ENCODE measurements around the gene SORCS2. TPM values are rescaled to one million over a fixed set of nuclear protein-coding genes. Genes with fewer than 3 reads are reported as not detected.

The SORCS2 gene
- total and polyA plus RNA-seq, 12 donors, result 0.25 to 5.4 (median 2.2) TPM

DNA sequence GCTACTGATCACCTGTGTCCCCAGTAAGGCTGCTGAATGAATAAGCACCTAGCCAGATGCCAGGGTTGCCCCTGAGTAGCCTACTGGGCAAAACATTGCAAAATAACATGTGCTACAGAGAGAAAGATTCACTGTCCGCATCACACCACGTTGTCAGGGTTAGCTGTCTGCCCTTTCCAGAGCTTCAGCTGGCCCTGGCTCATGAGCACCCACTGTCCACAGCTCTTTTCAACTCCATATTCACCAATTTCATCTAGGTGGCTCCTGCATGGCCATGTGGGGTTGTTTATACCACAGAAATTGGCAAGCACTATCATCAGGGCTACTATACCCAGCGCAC is 470.1 kb downstream of the SORCS2 start:
- H3K4me3 ChIP-seq, result no peak overlapping the region
- TF ChIP-seq, protein P1, sequence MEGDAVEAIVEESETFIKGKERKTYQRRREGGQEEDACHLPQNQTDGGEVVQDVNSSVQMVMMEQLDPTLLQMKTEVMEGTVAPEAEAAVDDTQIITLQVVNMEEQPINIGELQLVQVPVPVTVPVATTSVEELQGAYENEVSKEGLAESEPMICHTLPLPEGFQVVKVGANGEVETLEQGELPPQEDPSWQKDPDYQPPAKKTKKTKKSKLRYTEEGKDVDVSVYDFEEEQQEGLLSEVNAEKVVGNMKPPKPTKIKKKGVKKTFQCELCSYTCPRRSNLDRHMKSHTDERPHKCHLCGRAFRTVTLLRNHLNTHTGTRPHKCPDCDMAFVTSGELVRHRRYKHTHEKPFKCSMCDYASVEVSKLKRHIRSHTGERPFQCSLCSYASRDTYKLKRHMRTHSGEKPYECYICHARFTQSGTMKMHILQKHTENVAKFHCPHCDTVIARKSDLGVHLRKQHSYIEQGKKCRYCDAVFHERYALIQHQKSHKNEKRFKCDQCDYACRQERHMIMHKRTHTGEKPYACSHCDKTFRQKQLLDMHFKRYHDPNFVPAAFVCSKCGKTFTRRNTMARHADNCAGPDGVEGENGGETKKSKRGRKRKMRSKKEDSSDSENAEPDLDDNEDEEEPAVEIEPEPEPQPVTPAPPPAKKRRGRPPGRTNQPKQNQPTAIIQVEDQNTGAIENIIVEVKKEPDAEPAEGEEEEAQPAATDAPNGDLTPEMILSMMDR (IDR thresholded peaks at IDR 0.05), result no peak
- 94 to 95% methylated on average over 3 of the region's 3 CpGs for WGBS, 2 donors
- peaks cover 0 to 8% (median 0%) of the 10 kb centered on the region in 7 donors for H3K27me3 ChIP-seq
- ATAC-seq, result no peak
- H3K36me3 ChIP-seq, result no peaks in the 10 kb centered on the region
- H3K4me1 ChIP-seq, result no peaks in the 10 kb centered on the region
- no peaks in the 10 kb centered on the region for H3K9me3 ChIP-seq
- H3K27ac ChIP-seq, result no peak overlapping the region
- intact Hi-C loops (cut with DNase I), result no loop called here
- DNase-seq, result no peak

GRCh38 chr4:7663075-7663541 is 470.8 kb downstream of the SORCS2 start:
- DNase-seq, result no peak
- intact Hi-C loops (cut with DNase I), result no loop called here
- WGBS, 2 donors, result 59 to 66% methylated on average over 2 of the region's 2 CpGs

GRCh38 chr4:7664106-7664505 is 471.8 kb downstream of the SORCS2 start:
- intact Hi-C loops (cut with DNase I), result no loop called here
- Histone ChIP-seq H3K36me3 (no peaks in the 10 kb centered on the region), H3K9me3 (no peaks in the 10 kb centered on the region), H3K4me1 (no peaks in the 10 kb centered on the region), H3K4me3 (no peak overlapping the region), H3K27ac (no peak overlapping the region), H3K27me3 (peaks cover 0 to 8% (median 0%) of the 10 kb centered on the region in 7 donors)
- TF ChIP-seq, protein P1 (IDR thresholded peaks at IDR 0.05), result no peak
- ATAC-seq, result no peak
- 89 to 92% methylated on average over 20 of the region's 20 CpGs for WGBS, 2 donors
- DNase-seq, result no peak

More at GRCh38 chr4:7663075-7663541, 470.8 kb downstream of the SORCS2 start:
- H3K4me1 ChIP-seq, result no peaks in the 10 kb centered on the region
- H3K9me3 ChIP-seq, result no peaks in the 10 kb centered on the region
- TF ChIP-seq, protein P1 (IDR thresholded peaks at IDR 0.05), result no peak
- H3K27ac ChIP-seq, result no peak overlapping the region
- no peaks in the 10 kb centered on the region for H3K36me3 ChIP-seq
- ATAC-seq, result no peak
- H3K27me3 ChIP-seq, result peaks cover 0 to 8% (median 0%) of the 10 kb centered on the region in 7 donors
- no peak overlapping the region for H3K4me3 ChIP-seq

DNA sequence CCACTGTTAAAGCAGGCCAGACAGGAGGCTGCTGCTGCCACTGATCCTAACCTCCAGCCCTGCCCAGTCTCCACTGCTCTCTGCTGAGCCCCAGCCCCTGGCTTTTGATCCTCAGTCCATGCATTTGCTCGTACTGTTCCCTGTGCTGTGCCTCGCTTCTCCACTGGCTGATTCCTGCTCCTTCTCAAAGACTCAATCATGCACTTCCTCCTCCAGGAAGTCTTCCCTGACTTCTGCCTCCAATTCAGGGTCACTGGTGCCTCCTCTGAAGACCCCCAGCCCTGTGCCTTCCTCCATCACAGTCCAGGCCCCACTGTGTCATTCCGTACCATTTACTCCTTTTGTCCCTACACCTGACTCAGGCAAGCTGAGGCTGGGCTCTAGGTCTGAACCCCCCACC is 473.0 kb downstream of the SORCS2 start:
- DNase-seq (no peak), ATAC-seq (no peak)
- Histone ChIP-seq H3K4me1 (no peaks in the 10 kb centered on the region), H3K27me3 (peaks cover 0 to 8% (median 0%) of the 10 kb centered on the region in 7 donors), H3K9me3 (no peaks in the 10 kb centered on the region), H3K4me3 (no peak overlapping the region), H3K27ac (no peak overlapping the region), H3K36me3 (no peaks in the 10 kb centered on the region)
- 87 to 91% methylated on average over 3 of the region's 3 CpGs for WGBS, 2 donors
- intact Hi-C loops (cut with DNase I), result no loop called here
- TF ChIP-seq, protein P1 (IDR thresholded peaks at IDR 0.05), result no peak
